Uterus (tissue), 4 donors: ENCODE data around the gene AIMP1. TPM values are rescaled to one million over a fixed set of nuclear protein-coding genes. Genes with fewer than 3 reads are reported as not detected.

Source experiments
- DNase-seq, 2 donors: peaks; one replicate each; pipeline ENCODE4 v3.0.0-alpha.2; 2019 to 2020
- H3K27ac ChIP-seq, 2 donors: fragments of 200-600 bp; sonication (generic); 1 replicate in 1 of 2; 2 replicates in 1 of 2; pipeline ENCODE4 v1.5.1; 2016 to 2018
- H3K27me3 ChIP-seq, 2 donors: fragments of 200-600 bp; sonication (generic); one replicate each; pipeline ENCODE4 v1.5.1; 2018 to 2019; ENCODE audit warnings: control low read depth in 1 of 2
- H3K36me3 ChIP-seq, 2 donors: fragments of 200-600 bp; sonication (generic); one replicate each; pipeline ENCODE4 v1.5.1; 2019; ENCODE audit warnings: control low read depth in 1 of 2
- H3K4me1 ChIP-seq, 2 donors: fragments of 200-600 bp; sonication (generic); one replicate each; pipeline ENCODE4 v1.5.1; 2018 to 2019; ENCODE audit warnings: control low read depth in 1 of 2
- H3K4me3 ChIP-seq, 2 donors: fragments of 200-600 bp; sonication (generic); 1 replicate in 1 of 2; 2 replicates in 1 of 2; pipeline ENCODE4 v1.5.1; 2018 to 2019; ENCODE audit warnings: mild to moderate bottlenecking in 1 of 2
- H3K9me3 ChIP-seq, 2 donors: fragments of 200-600 bp; sonication (generic); one replicate each; pipeline ENCODE4 v1.5.1; 2019; ENCODE audit warnings: control low read depth in 1 of 2
- POLR2A ChIP-seq, 2 donors: fragments of 450-650 bp; IDR thresholded peaks; one replicate each; pipeline ENCODE4 v1.6.1; 2016; ENCODE audit warnings: antibody characterized with exemption in 2 of 2, mild to moderate bottlenecking in 1 of 2, moderate library complexity in 1 of 2
- intact Hi-C: fragments of 100-400 bp; cut with DNase I; formaldehyde crosslinking; loops from one replicate; pipeline ENCODE4 v1.15.1; 2023; ENCODE audit warnings: low total_unique reads
- total RNA-seq, 4 donors: library from RNA; depleted of rRNA in 3 of 4; stranded (reverse); fragments of >200 nt in 3 of 4; gene quantifications; one replicate each; pipeline versions ENCODE4 v1.1.0 to v1.2.4, GENCODE V29; 2014 to 2023
- TF ChIP-seq, protein P1 (sequence below), 4 experiments: fragments of 200-600 bp in 2 of 4; fragments of 450-650 bp in 2 of 4; sonication (generic) in 2 of 4; IDR thresholded peaks; one replicate each; pipeline ENCODE4 v1.5.1; 2016 to 2019; ENCODE audit warnings: antibody characterized with exemption in 4 of 4, mild to moderate bottlenecking in 2 of 4, moderate library complexity in 1 of 4
- donor health status: DM: yes; HTN: yes; CAD: no.

Gene AIMP1
- total RNA-seq, 4 donors from 2014 or later, result 15.1 to 42.4 (median 29.3) TPM

DNA sequence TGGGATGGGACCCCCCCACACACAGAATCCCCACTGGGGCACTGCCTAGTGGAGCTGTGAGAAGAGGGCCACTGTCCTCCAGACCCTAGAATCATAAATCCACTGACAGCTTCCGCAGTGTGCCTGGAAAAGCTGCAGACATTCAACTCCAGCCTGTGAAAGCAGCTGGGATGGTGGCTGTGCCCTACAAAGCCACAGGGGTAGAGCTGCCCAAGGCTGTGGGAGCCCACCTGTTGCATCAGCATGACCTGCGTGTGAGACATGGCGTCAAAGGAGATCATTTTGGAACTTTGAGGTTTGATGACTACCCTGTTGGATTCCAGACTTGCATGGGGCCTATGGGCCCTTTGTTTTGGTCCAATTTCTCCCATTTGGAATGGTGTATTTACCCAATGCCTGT is 22.3 kb downstream of the AIMP1 start:
- H3K27me3 ChIP-seq, result no peaks in the 10 kb centered on the region
- H3K4me1 ChIP-seq, result no peaks in the 10 kb centered on the region
- TF ChIP-seq, protein P1, sequence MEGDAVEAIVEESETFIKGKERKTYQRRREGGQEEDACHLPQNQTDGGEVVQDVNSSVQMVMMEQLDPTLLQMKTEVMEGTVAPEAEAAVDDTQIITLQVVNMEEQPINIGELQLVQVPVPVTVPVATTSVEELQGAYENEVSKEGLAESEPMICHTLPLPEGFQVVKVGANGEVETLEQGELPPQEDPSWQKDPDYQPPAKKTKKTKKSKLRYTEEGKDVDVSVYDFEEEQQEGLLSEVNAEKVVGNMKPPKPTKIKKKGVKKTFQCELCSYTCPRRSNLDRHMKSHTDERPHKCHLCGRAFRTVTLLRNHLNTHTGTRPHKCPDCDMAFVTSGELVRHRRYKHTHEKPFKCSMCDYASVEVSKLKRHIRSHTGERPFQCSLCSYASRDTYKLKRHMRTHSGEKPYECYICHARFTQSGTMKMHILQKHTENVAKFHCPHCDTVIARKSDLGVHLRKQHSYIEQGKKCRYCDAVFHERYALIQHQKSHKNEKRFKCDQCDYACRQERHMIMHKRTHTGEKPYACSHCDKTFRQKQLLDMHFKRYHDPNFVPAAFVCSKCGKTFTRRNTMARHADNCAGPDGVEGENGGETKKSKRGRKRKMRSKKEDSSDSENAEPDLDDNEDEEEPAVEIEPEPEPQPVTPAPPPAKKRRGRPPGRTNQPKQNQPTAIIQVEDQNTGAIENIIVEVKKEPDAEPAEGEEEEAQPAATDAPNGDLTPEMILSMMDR (IDR thresholded peaks at IDR 0.05), result no peak
- TF ChIP-seq POLR2A (IDR thresholded peaks at IDR 0.05), result no peak
- intact Hi-C loops, result no loop called here
- DNase-seq, result no peak
- H3K9me3 ChIP-seq, result no peaks in the 10 kb centered on the region
- no peak overlapping the region for H3K27ac ChIP-seq
- no peaks in the 10 kb centered on the region for H3K36me3 ChIP-seq
- no peak overlapping the region for H3K4me3 ChIP-seq

DNA sequence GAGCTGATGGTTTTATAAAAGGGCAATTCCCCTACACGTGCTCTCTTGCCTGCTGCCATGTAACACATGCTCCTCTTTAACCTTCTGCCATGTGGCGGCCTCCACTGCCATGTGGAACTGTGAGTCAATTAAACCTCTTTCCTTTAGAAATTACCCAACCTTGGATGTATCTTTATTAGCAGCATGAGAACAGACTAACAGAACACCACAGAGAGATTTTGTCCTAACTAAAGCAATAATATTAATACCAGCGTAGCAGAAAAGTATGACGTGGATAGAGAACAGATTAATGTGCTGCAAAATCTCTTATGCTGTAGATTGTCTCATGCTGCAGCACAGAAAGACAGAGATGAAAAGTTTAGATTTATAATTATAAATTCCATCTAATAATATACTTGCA is 23.1 kb downstream of the AIMP1 start:
- no peak overlapping the region for H3K27ac ChIP-seq
- H3K4me3 ChIP-seq, result no peak overlapping the region
- TF ChIP-seq, protein P1 (IDR thresholded peaks at IDR 0.05), result no peak
- no peak for TF ChIP-seq POLR2A (IDR thresholded peaks at IDR 0.05)
- no peaks in the 10 kb centered on the region for H3K36me3 ChIP-seq
- H3K4me1 ChIP-seq, result no peaks in the 10 kb centered on the region
- no peaks in the 10 kb centered on the region for H3K27me3 ChIP-seq
- intact Hi-C loops, result no loop called here
- no peaks in the 10 kb centered on the region for H3K9me3 ChIP-seq
- no peak for DNase-seq

DNA sequence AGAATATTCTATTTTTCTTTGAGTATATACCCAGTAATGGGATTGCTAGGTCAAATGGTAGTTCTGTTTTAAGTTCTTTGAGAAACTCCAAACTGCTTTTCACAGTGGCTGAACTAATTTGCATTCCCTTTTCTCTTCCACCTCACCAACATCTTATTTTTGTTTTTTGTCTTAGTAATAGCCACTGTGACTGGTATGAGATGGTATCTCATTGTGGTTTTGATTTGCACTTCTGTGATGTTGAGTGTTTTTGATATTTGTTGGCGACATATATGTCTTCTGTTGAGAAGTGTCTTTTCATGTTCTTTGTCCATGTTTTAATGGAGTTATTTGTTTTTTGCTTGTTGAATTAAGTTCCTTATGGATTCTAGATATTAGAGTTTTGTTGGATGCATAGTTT is 24.4 kb downstream of the AIMP1 start:
- Histone ChIP-seq H3K36me3 (no peaks in the 10 kb centered on the region), H3K4me3 (no peak overlapping the region), H3K4me1 (no peaks in the 10 kb centered on the region), H3K9me3 (no peaks in the 10 kb centered on the region), H3K27ac (no peak overlapping the region), H3K27me3 (no peaks in the 10 kb centered on the region)
- TF ChIP-seq POLR2A (IDR thresholded peaks at IDR 0.05), result no peak
- TF ChIP-seq, protein P1 (IDR thresholded peaks at IDR 0.05), result no peak
- intact Hi-C loops, result no loop called here
- no peak for DNase-seq

DNA sequence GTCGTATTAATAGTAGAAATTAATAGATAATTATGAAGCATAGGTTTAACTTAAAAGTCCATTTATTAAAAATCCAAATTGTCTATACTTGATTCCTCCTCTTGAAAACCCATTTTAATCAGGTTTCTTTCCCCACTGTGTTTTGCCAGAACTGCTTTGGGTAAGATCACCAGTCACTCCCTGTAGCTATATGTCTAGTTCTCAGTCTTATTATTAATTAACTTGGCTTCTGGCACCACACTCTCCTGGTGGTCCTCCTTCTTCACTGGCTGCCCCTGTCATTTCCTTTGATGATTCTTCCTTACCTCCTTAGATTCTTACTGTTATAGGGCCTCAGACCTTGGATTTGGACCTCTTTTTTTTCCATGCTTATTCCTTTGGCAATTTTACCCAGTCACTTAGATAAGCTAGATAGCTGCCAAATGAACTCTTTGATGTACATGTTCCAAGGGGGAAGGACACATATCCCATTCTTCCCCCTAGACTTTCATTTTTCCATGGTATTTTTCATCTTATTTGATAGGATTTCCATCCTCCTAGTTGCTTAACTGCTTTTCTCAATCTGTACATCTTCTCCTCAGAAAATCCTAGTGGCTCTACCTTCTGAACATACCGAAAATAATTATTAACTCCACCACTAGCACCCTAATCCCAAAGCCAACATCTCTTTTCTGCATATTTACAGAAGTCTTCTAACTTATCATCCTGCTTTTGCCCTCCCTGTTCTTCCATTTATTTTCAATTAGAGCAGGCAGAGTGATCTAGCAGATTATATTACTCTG is 27.7 kb downstream of the AIMP1 start:
- H3K4me3 ChIP-seq, result no peak overlapping the region
- no peaks in the 10 kb centered on the region for H3K27me3 ChIP-seq
- intact Hi-C loops, result no loop called here
- H3K36me3 ChIP-seq, result no peaks in the 10 kb centered on the region
- H3K27ac ChIP-seq, result no peak overlapping the region
- H3K4me1 ChIP-seq, result no peaks in the 10 kb centered on the region
- no peaks in the 10 kb centered on the region for H3K9me3 ChIP-seq
- no peak for TF ChIP-seq POLR2A (IDR thresholded peaks at IDR 0.05)
- TF ChIP-seq, protein P1 (IDR thresholded peaks at IDR 0.05), result no peak
- DNase-seq, result no peak

DNA sequence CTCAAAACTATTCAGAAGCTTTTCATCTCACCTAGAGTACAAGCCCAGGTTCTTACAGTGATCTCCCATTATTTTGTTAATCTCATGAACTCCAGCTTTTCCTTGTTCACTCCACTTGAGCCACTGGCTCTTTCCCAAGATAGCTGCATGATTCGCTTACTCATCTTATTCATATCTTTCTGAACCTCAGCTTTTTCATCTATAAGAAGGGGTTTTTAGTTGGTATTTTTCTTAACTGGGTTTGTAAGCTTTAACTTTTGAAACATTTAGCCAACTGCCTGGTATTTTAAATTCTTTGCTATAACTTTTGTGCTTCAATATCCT is 28.3 kb downstream of the AIMP1 start:
- Histone ChIP-seq H3K4me1 (no peaks in the 10 kb centered on the region), H3K27ac (no peak overlapping the region), H3K4me3 (no peak overlapping the region), H3K27me3 (no peaks in the 10 kb centered on the region), H3K36me3 (no peaks in the 10 kb centered on the region), H3K9me3 (no peaks in the 10 kb centered on the region)
- TF ChIP-seq, protein P1 (IDR thresholded peaks at IDR 0.05), result no peak
- no peak for TF ChIP-seq POLR2A (IDR thresholded peaks at IDR 0.05)
- no peak for DNase-seq
- intact Hi-C loops, result no loop called here
